Activated T-cell treated with anti-CD3 and anti-CD28 coated beads for 4 hours (primary cell): ENCODE results near the gene MFAP1.
"Not testable (repeated sequence)": the region's sequence is repeated elsewhere in the genome, so short reads cannot be mapped to it uniquely, and the experiment has no call there.

Experiments used
- DNase-seq: peaks from one replicate; pipeline ENCODE4 v3.0.0-alpha.2; 2020

MFAP1 gene

GRCh38 chr15:43824302-43825246 lies at the start of gene MFAP1:
Gene MFAP1, minus strand, starts transcription at chr15:43824690. Its CDS starts 121 bp downstream, at chr15:43824569.
- DNase-seq = peak; percentile 88

GRCh38 chr15:43873651-43874050 lies 49.2 kb upstream of the MFAP1 start:
- no peak for DNase-seq

GRCh38 chr15:43872416-43873020 lies 48.0 kb upstream of the MFAP1 start:
- no peak for DNase-seq

- DNase-seq = no peak
These were observed 47.3 kb upstream of the MFAP1 start for GRCh38 chr15:43871835-43872234.

- DNase-seq = no peak
These were observed 43.9 kb upstream of the MFAP1 start for GRCh38 chr15:43868406-43868805.

- DNase-seq = no peak
These were observed 42.6 kb upstream of the MFAP1 start for GRCh38 chr15:43867096-43867495.

- DNase-seq = not testable (repeated sequence)
These were observed 42.1 kb upstream of the MFAP1 start for GRCh38 chr15:43866636-43867035.

GRCh38 chr15:43859546-43859945 lies 35.1 kb upstream of the MFAP1 start:
- DNase-seq = no peak

- no peak for DNase-seq
These were observed 30.3 kb upstream of the MFAP1 start for GRCh38 chr15:43854801-43855200.

- DNase-seq = no peak
These were observed 28.1 kb upstream of the MFAP1 start for GRCh38 chr15:43852607-43853006.

- DNase-seq = no peak
These were observed 26.8 kb upstream of the MFAP1 start for GRCh38 chr15:43851251-43851650.

- no peak for DNase-seq
These were observed 20.9 kb upstream of the MFAP1 start for GRCh38 chr15:43845421-43845820.

- not testable (repeated sequence) for DNase-seq
These were observed 8.0 kb upstream of the MFAP1 start for GRCh38 chr15:43832485-43832884.

- DNase-seq = not testable (repeated sequence)
These were observed 7.1 kb upstream of the MFAP1 start for GRCh38 chr15:43831519-43832052.

- not testable (repeated sequence) for DNase-seq
These were observed 6.3 kb upstream of the MFAP1 start for GRCh38 chr15:43830691-43831275.

- DNase-seq = not testable (repeated sequence)
These were observed 5.6 kb upstream of the MFAP1 start for GRCh38 chr15:43829951-43830540.

GRCh38 chr15:43828061-43828657 lies 3.7 kb upstream of the MFAP1 start:
- no peak for DNase-seq

- DNase-seq = peak; percentile 43
These were observed 2.2 kb upstream of the MFAP1 start, which contains the start of gene WDR76 for GRCh38 chr15:43826508-43827341. Gene WDR76, plus strand, starts transcription at chr15:43827002. Its CDS starts 31 bp downstream, at chr15:43827033.

GRCh38 chr15:43826029-43826507 lies 1.6 kb upstream of the MFAP1 start:
- no peak for DNase-seq

- not testable (repeated sequence) for DNase-seq
These were observed 815 bp upstream of the MFAP1 start for GRCh38 chr15:43825305-43825704.

- no peak for DNase-seq
These were observed 3.0 kb downstream of the MFAP1 start for GRCh38 chr15:43821505-43821904.
